Naive thymus-derived CD4-positive, alpha-beta T cell (primary cell): ENCODE measurements around the gene ALPL. TPM values are rescaled to one million over a fixed set of nuclear protein-coding genes. Genes with fewer than 3 reads are reported as not detected.

Experiments used
- ATAC-seq: fragments of 150-1000 bp; cut with Tn5 transposase; 2 replicates; pipeline ENCODE4 v1.10.0; 2021; ENCODE audit warnings: mild to moderate bottlenecking, moderate library complexity
- CTCF ChIA-PET: fragments of 350-600 bp; sonication (Branson Sonifier 250); formaldehyde crosslinking; loops from one replicate; lab custom pipeline; 2021; ENCODE audit warnings: antibody characterized with exemption; lab: Charles Lee
- POLR2A ChIA-PET: fragments of 350-600 bp; sonication (Branson Sonifier 250); formaldehyde crosslinking; loops from one replicate; lab custom pipeline; 2021; ENCODE audit warnings: antibody characterized with exemption, inconsistent platforms; lab: Charles Lee
- DNase-seq, 9 donors: peaks; one replicate each; pipeline versions ENCODE4 v3.0.0 to v3.0.0-alpha.2; 2020 to 2022; ENCODE audit warnings: mixed read lengths in 1 of 9
- H3K27ac ChIP-seq: one replicate; pipeline ENCODE4 v1.7.0; 2013; ENCODE audit warnings: mild to moderate bottlenecking, low read depth, low read length, moderate library complexity
- H3K27me3 ChIP-seq, 2 donors: one replicate each; pipeline ENCODE4 v1.7.0; 2013; ENCODE audit warnings: low read length in 2 of 2, mild to moderate bottlenecking in 2 of 2, moderate library complexity in 2 of 2; ENCODE audit not compliant: control insufficient read depth in 2 of 2, insufficient read depth in 2 of 2
- H3K36me3 ChIP-seq, 3 experiments: 1 replicate in 2 of 3; 2 replicates in 1 of 3; pipeline ENCODE4 v1.7.0; 2013; ENCODE audit warnings: low read length in 3 of 3, mild to moderate bottlenecking in 3 of 3, moderate library complexity in 1 of 3; ENCODE audit not compliant: insufficient read depth in 3 of 3, control insufficient read depth in 2 of 3
- H3K4me1 ChIP-seq, 2 donors: one replicate each; pipeline ENCODE4 v1.7.0; 2013; ENCODE audit warnings: low read length in 2 of 2, mild to moderate bottlenecking in 2 of 2, moderate library complexity in 1 of 2; ENCODE audit not compliant: control insufficient read depth in 2 of 2, insufficient read depth in 2 of 2
- H3K4me3 ChIP-seq: 2 replicates; pipeline ENCODE4 v1.7.0; 2013; ENCODE audit warnings: mild to moderate bottlenecking, low read length
- H3K9me3 ChIP-seq, 3 experiments: 1 replicate in 2 of 3; 2 replicates in 1 of 3; pipeline ENCODE4 v1.7.0; 2013; ENCODE audit warnings: low read length in 3 of 3; ENCODE audit not compliant: control insufficient read depth in 2 of 3
- H3K27ac Mint-ChIP-seq, 9 donors: one replicate each; pipeline ENCODE4 v1.8.0; 2020 to 2022; ENCODE audit warnings: mixed read lengths in 9 of 9, mild to moderate bottlenecking in 8 of 9, moderate library complexity in 5 of 9, inconsistent platforms in 2 of 9
- H3K27me3 Mint-ChIP-seq, 5 donors: one replicate each; pipeline ENCODE4 v1.8.0; 2021 to 2022; ENCODE audit warnings: mixed read lengths in 5 of 5, mild to moderate bottlenecking in 1 of 5
- H3K36me3 Mint-ChIP-seq, 5 donors: one replicate each; pipeline ENCODE4 v1.8.0; 2020 to 2022; ENCODE audit warnings: mixed read lengths in 5 of 5, mild to moderate bottlenecking in 3 of 5, inconsistent platforms in 1 of 5
- H3K4me1 Mint-ChIP-seq, 7 donors: one replicate each; pipeline ENCODE4 v1.8.0; 2020 to 2022; ENCODE audit warnings: mixed read lengths in 7 of 7, mild to moderate bottlenecking in 3 of 7, inconsistent platforms in 1 of 7
- H3K4me3 Mint-ChIP-seq, 10 donors: one replicate each; pipeline ENCODE4 v1.8.0; 2020 to 2022; ENCODE audit warnings: mild to moderate bottlenecking in 10 of 10, mixed read lengths in 10 of 10, moderate library complexity in 6 of 10, inconsistent platforms in 2 of 10
- H3K9me3 Mint-ChIP-seq, 11 donors: one replicate each; pipeline ENCODE4 v1.8.0; 2020 to 2022; ENCODE audit warnings: mixed read lengths in 11 of 11, mild to moderate bottlenecking in 4 of 11, inconsistent platforms in 1 of 11, moderate library complexity in 1 of 11
- intact Hi-C, 2 donors: fragments of 100-400 bp; cut with micrococcal nuclease; formaldehyde crosslinking; loops; one replicate each; pipeline ENCODE4 v1.15.1; 2023
- polyA plus RNA-seq, 2 donors: library from polyadenylated mRNA; unstranded; fragments of 300-500 nt; fragmentation: Illumina TruSeq; gene quantifications; one replicate each; pipeline ENCODE4 v1.2.3, GENCODE V29; 2021
- total RNA-seq, 6 experiments: library from RNA in 5 of 6; stranded (reverse) in 5 of 6; gene quantifications; 1 replicate in 5 of 6; 2 replicates in 1 of 6; pipeline ENCODE4 v1.2.3 and lab custom pipeline; 2021 to 2026

Gene ALPL
- total and polyA plus RNA-seq, 7 experiments from 2014 or later: not detected

DNA sequence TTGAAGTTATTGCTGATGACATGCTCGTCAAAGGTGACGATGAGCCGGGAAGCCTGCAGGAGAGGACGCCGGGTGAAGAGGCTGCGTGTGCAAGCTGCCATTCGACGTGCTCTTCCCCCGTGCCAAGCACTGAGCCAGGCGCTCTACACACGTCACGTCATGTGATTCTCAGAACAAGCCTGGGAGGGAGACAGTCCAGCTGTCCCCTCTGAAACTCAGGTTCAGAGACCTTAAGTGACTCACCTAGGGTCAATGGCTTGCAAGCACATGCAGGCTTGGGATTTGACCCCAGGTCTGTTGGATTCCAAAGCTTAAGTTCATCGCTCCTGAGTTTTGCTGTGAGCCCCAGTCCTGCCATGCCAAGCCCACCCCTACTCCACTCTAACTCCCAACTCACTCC is 102.8 kb downstream of the ALPL start:
- H3K9me3 ChIP-seq: no peaks in the 10 kb centered on the region
- H3K36me3 ChIP-seq: no peaks in the 10 kb centered on the region
- H3K4me3 Mint-ChIP-seq: no peak overlapping the region
- H3K27me3 ChIP-seq: no peaks in the 10 kb centered on the region
- peaks cover 6 to 11% (median 7%) of the 10 kb centered on the region in 7 donors for H3K4me1 Mint-ChIP-seq
- peaks cover 2 to 13% (median 6%) of the 10 kb centered on the region in 5 donors for H3K27me3 Mint-ChIP-seq
- H3K27ac Mint-ChIP-seq: no peak overlapping the region
- no peak overlapping the region for H3K4me3 ChIP-seq
- H3K4me1 ChIP-seq: no peaks in the 10 kb centered on the region
- intact Hi-C loops: no loop called here
- peaks cover 0 to 2% (median 0%) of the 10 kb centered on the region in 11 donors for H3K9me3 Mint-ChIP-seq
- H3K36me3 Mint-ChIP-seq: no peaks in the 10 kb centered on the region
- ATAC-seq (no peak), DNase-seq (no peak)
- H3K27ac ChIP-seq: no peak overlapping the region
- CTCF ChIA-PET: no interaction called here
- POLR2A ChIA-PET: no interaction called here

DNA sequence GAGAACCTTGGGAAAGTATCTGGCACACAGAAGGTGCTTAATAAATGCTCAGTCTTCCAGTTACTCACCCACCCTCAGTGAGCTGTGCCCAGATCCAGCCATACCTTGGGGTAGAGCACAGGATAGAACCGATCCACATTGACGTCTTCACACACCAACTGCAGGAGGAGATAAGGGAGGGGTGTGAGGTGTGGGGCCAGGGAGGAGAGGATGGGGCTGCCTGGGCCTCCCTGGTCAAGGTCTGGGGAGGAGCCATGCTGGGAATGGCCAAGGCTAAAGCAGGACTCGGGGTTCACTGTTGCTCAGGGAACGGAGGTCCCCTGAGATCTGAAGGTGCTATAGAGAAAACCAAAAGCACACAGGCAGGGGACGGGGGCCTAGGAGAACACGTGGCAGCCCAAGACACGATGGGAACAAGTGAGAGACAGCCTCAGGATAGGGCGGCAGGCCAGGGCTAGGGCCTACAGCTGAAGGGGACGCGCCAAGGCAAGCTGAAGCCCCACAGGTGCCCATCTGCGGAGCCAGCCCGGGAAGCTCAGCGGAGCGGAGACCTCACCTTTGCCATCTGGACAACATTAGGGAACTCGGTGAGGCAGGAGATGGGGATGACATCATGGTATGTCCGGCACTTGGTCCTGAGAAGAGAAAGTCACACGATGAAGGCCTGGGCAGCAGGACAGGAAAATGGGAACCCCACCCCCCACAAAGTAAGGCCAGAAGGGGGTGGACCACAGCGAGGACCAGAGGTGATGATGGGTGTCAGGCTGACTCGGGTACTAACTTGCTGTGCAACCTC is 104.0 kb downstream of the ALPL start:
- Mint-ChIP-seq H3K27me3 (peaks cover 0 to 4% (median 0%) of the 10 kb centered on the region in 5 donors), H3K9me3 (peaks cover 0 to 2% (median 0%) of the 10 kb centered on the region in 11 donors), H3K36me3 (no peaks in the 10 kb centered on the region), H3K27ac (no peak overlapping the region), H3K4me1 (no peaks in the 10 kb centered on the region), H3K4me3 (no peak overlapping the region)
- Histone ChIP-seq H3K27ac (no peak overlapping the region), H3K27me3 (no peaks in the 10 kb centered on the region), H3K4me1 (no peaks in the 10 kb centered on the region), H3K4me3 (no peak overlapping the region), H3K9me3 (no peaks in the 10 kb centered on the region), H3K36me3 (no peaks in the 10 kb centered on the region)
- ChIA-PET CTCF (interaction anchor here (0.6 kb wide), 1 partner anchor 903 kb away, joined by 4 read pairs; no protein-coding TSS in a partner anchor), POLR2A (no interaction called here)
- ATAC-seq (no peak), DNase-seq (no peak)
- intact Hi-C loops: no loop called here

DNA sequence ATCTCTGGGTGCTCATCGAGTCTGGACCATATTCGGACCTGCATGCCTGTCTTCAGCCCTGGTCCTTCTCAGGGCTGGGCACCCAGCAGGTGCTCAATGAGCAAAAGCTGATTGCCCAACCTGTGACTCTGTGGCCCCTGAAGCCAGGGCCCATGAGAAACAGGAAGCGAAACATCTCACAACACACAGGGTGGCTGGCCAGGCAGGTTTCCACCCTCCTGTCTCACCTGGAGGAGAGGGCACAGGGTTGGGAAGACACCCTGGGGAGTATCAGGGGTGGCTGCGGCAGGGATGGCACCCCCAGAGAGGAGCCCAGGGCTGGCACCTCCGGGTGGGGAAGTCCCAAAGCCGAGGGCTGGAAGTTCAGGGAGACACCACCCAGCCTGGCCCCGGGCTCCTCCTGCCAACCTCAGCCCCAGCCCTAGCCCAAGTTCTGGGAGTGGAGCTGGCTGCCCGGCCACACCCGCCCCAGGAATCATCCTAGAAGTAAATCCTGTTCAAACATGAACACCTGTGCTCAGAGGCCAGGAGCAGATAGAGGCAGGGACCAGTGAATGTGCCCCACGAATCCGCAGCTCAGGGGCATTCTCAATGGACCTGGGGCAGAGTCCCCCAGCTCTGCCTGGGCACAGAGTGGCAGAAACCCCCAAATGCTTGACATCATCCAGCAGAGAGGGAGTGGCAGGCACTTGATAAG is 105.3 kb downstream of the ALPL start:
- no peak overlapping the region for H3K27ac Mint-ChIP-seq
- peaks cover 0 to 2% (median 0%) of the 10 kb centered on the region in 11 donors for H3K9me3 Mint-ChIP-seq
- Histone ChIP-seq H3K27ac (no peak overlapping the region), H3K36me3 (no peaks in the 10 kb centered on the region), H3K9me3 (no peaks in the 10 kb centered on the region), H3K4me1 (no peaks in the 10 kb centered on the region), H3K4me3 (no peak overlapping the region), H3K27me3 (no peaks in the 10 kb centered on the region)
- H3K27me3 Mint-ChIP-seq: peaks cover 0 to 6% (median under 1%) of the 10 kb centered on the region in 5 donors
- H3K4me1 Mint-ChIP-seq: no peaks in the 10 kb centered on the region
- DNase-seq: no peak
- ChIA-PET POLR2A (interaction anchor here (0.6 kb wide), 1 partner anchor 10 kb away, joined by 3 read pairs; no protein-coding TSS in a partner anchor), CTCF (no interaction called here)
- intact Hi-C loops: no loop called here
- ATAC-seq: no peak
- H3K4me3 Mint-ChIP-seq: no peak overlapping the region
- H3K36me3 Mint-ChIP-seq: no peaks in the 10 kb centered on the region

DNA sequence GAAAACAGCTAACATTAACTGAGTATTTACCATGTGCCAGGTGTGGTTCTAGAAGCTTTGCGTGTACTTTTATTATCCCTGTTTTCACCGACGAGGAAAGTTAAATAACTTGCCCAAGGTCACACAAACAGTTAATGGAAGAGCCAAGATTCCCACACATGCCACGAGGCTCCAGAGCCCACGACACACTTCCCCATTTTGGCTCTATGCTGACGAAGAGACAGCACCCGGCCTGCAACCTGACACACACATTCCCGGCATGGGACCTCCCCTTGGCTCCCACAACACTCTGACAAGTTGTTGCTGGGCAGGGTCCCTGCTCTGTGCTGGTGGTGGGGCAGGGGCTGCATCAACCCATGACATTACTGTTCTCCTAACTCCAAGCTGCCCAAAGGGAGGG is 107.1 kb downstream of the ALPL start:
- ATAC-seq (no peak), DNase-seq (no peak)
- Mint-ChIP-seq H3K9me3 (peaks cover 0 to 2% (median 0%) of the 10 kb centered on the region in 11 donors), H3K27me3 (peaks cover 5 to 13% (median 9%) of the 10 kb centered on the region in 5 donors), H3K36me3 (no peaks in the 10 kb centered on the region), H3K4me1 (peaks cover 0 to 6% (median 0%) of the 10 kb centered on the region in 7 donors), H3K27ac (no peak overlapping the region), H3K4me3 (no peak overlapping the region)
- no peaks in the 10 kb centered on the region for H3K27me3 ChIP-seq
- H3K4me1 ChIP-seq: no peaks in the 10 kb centered on the region
- no peaks in the 10 kb centered on the region for H3K36me3 ChIP-seq
- POLR2A ChIA-PET: no interaction called here
- no peak overlapping the region for H3K4me3 ChIP-seq
- CTCF ChIA-PET: no interaction called here
- H3K9me3 ChIP-seq: no peaks in the 10 kb centered on the region
- no peak overlapping the region for H3K27ac ChIP-seq
- intact Hi-C loops: no loop called here

DNA sequence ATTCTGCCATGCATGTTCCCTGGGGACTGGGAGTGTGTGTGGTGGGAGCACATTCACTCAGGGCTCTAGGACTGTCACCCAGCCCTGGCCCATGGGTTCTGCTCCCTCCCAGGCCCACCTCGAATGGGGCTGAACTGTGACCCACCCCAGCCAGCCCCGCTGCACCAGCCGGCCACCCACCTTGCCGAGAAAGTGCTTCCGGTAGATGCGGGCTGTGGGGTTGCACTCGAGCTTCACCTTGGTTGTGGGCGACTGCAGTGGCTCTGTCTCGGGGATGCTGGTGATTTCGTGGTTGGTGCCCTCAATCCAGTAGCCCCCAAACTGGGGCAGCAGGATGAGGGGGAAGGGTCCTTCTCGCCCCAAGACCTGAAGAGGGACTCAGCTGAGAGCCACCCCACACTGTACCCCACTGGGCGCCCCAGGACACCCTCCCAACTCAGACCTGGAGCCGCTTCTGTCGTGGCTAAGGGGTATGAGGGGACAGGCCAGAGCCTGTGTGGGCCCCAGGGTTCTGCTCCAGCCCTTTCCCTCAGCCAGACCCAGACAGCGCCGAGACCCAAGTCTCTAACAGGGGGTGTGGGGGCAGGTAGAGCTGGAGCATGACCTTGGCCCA is 108.0 kb downstream of the ALPL start:
- H3K27ac Mint-ChIP-seq: no peak overlapping the region
- ATAC-seq: no peak
- no peaks in the 10 kb centered on the region for H3K36me3 ChIP-seq
- DNase-seq: no peak
- no peak overlapping the region for H3K4me3 Mint-ChIP-seq
- H3K27me3 ChIP-seq: no peaks in the 10 kb centered on the region
- peaks cover 0 to 2% (median 0%) of the 10 kb centered on the region in 11 donors for H3K9me3 Mint-ChIP-seq
- intact Hi-C loops: no loop called here
- no peak overlapping the region for H3K4me3 ChIP-seq
- POLR2A ChIA-PET: no interaction called here
- H3K9me3 ChIP-seq: no peaks in the 10 kb centered on the region
- no peaks in the 10 kb centered on the region for H3K36me3 Mint-ChIP-seq
- H3K27me3 Mint-ChIP-seq: peaks cover 5 to 14% (median 13%) of the 10 kb centered on the region in 5 donors
- CTCF ChIA-PET: no interaction called here
- no peaks in the 10 kb centered on the region for H3K4me1 ChIP-seq
- peaks cover 0 to 10% (median 4%) of the 10 kb centered on the region in 7 donors for H3K4me1 Mint-ChIP-seq
- no peak overlapping the region for H3K27ac ChIP-seq

DNA sequence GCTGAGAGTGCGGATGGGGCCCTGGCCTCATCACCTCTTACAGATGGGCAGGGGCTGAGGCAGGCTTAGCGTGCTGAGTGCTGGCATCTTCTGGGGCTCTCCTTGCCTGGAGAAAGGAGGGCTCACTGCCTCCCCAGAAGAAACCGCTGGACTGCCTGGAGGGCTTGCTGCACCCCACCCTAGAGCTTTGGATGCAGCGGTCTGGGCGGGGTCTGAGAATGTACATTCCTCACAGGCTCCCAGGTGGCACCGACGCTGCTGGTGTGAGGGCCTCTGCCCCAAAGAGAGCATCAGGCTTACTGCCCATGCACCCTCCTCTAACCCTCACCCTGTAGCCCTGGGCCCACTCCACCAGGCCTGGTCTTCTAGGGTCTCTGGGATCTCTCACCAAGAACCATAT is 108.8 kb downstream of the ALPL start:
- DNase-seq: no peak
- no peaks in the 10 kb centered on the region for H3K9me3 ChIP-seq
- Mint-ChIP-seq H3K27me3 (peaks cover 5 to 19% (median 13%) of the 10 kb centered on the region in 5 donors), H3K4me1 (peaks cover 2 to 13% (median 5%) of the 10 kb centered on the region in 7 donors), H3K27ac (no peak overlapping the region), H3K4me3 (no peak overlapping the region), H3K9me3 (peaks cover 0 to 2% (median 0%) of the 10 kb centered on the region in 11 donors), H3K36me3 (no peaks in the 10 kb centered on the region)
- H3K4me1 ChIP-seq: no peaks in the 10 kb centered on the region
- no peak for ATAC-seq
- H3K4me3 ChIP-seq: no peak overlapping the region
- intact Hi-C loops: no loop called here
- ChIA-PET CTCF (no interaction called here), POLR2A (no interaction called here)
- H3K36me3 ChIP-seq: no peaks in the 10 kb centered on the region
- no peak overlapping the region for H3K27ac ChIP-seq
- no peaks in the 10 kb centered on the region for H3K27me3 ChIP-seq
